IPS-NIHi7 (cell line): ENCODE results near the gene RUBCNL.
"Not testable (repeated sequence)": the region's sequence is repeated elsewhere in the genome, so short reads cannot be mapped to it uniquely, and the experiment has no call there.

Experiments
- DNase-seq: peaks from one replicate; pipeline ENCODE4 v3.0.0; 2012; ENCODE audit warnings: mixed read lengths; ENCODE audit errors: extremely low spot score

Gene RUBCNL, protein sequence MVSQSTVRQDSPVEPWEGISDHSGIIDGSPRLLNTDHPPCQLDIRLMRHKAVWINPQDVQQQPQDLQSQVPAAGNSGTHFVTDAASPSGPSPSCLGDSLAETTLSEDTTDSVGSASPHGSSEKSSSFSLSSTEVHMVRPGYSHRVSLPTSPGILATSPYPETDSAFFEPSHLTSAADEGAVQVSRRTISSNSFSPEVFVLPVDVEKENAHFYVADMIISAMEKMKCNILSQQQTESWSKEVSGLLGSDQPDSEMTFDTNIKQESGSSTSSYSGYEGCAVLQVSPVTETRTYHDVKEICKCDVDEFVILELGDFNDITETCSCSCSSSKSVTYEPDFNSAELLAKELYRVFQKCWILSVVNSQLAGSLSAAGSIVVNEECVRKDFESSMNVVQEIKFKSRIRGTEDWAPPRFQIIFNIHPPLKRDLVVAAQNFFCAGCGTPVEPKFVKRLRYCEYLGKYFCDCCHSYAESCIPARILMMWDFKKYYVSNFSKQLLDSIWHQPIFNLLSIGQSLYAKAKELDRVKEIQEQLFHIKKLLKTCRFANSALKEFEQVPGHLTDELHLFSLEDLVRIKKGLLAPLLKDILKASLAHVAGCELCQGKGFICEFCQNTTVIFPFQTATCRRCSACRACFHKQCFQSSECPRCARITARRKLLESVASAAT

DNA sequence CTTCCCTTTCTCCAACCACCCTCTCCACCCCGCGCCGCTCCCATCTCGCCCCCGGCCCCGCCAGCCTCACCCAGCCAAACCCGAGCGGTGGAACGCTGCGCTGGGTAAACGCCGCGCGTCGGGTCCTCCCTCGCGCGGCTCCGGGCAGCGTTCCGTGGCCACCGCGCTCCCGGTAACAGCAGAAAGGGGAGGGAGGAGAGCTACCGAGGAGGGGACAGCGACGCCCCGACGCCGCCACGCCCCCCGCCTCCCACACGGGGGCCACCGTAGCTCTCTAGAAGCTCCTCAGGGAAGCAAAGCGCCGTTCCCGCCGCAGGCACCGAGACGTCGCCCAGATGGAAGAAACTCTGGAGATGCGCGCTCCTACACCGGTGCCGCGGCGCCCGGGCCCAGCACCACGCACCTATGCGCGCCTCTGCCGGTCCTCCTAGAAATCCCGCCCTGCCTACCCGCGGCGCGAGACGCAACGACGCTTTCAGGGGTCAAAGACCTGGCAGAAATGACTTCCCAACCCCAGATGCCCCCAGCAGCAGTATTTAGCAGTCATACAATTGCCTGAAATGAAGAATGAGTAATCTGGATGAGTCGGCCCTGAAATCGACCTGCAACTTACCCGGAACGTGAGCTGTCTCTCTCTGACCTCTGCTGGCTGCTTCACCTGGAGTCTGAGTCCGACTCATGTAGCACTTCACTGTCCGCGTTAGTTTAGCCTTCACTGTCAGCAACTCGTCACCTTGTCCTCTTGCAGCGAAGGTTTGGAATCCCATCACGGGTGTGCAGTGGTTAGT is at the start of gene RUBCNL:
Gene RUBCNL, minus strand, starts transcription at position 189 of the 788 bp plus-strand sequence. CDS start 14,777 bp downstream, outside the sequence.
- peak; percentile 74 for DNase-seq

GRCh38 chr13:46429558-46429957 is 42.5 kb upstream of the RUBCNL start:
- DNase-seq = not testable (repeated sequence)

DNA sequence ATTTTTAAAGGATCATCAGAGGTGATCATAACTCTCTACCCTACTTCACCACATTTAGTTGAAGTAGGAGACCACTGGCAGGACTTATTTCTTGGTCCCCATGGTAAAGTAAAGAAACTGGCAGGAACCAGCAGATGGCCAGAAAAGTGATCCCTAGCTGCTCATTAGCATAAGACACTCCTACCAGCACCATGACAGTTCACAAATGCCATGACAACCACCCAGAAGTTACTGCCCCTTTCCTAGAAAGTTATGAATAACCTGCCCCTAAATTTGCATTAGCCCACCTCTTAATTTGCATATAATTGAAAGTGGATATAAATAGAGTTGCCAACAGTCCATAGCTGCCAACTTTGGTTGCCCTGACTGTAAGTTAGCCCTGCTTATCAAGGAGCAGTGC is 18.4 kb upstream of the RUBCNL start:
- no peak for DNase-seq

DNA sequence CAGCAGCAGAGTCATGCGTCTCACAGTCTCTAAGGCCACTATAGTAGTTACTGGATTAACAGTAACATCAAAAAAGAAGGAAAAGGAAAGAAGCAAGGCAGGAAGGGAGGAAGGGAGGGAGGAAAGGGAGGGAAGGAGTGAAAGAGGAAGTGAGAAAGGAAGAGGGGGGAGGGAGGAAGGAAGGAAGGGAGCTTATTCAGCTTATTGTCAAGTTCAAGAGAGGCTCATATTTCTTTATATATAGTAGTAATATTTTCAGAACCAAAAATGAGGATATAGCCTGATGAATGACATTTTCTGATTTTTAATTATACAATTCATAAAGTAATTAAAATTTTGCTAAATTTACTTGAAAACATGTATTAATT is 17.7 kb upstream of the RUBCNL start:
- no peak for DNase-seq

DNA sequence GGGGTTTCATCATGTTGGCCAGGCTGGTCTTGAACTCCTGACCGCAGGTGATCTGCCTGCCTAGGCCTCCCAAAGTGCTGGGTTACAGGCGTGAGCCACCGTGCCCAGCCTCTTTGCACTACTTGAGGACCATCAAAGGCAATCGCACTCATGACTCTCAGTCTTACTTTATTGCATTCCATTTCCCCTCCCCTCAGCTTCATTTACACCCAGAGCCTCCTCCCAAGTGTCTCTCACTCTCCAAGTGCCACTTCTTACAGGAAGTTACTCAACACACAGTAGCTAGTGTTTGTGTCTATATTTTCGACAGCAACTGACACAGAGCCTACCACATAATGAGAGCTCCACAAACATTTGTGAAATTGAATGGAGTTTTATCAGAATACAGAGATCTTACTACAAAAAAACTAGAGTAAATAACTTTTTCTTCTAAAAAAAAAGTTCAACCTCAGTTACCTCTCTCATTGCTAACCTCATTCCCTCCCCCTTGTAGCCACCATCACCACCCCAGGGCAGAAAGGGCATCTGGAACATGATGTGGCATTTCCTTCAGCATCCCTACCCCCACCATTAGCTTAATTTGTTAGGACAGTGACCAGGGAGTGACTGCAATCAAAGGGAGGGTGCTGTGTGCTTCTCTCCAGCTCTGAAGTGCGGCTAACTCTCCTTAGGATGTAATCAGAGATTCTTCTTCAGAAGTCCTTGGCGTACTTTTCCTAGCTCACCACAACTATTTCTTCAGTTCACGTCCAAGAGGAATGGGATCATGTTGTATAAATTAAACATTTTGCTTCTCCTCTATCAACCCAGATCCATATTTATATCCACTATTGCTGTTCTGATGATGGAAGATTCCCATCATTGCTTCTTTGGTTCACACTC is 17.0 kb upstream of the RUBCNL start:
- DNase-seq = no peak

GRCh38 chr13:46402178-46402577 is 15.1 kb upstream of the RUBCNL start:
- no peak for DNase-seq

DNA sequence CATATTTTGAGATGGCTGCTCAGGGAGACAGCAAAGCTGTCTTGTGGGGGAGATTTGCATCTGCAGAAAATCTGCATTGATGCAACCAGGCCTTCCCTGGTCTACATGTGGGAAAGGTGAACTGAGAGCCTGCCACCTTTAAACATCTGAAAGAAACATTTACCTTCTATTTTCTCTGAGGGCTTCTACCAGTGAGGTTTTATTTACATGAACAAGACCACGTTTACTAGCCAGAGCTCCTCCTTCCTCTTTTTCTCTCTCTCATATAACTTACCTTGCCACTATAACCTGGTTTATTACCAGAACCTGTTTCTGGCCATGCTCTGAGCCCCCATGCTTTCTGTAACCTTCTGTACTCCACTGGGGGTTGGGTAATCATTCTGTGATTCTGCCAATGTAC is 14.4 kb upstream of the RUBCNL start:
- no peak for DNase-seq

GRCh38 chr13:46396341-46396740 is 9.3 kb upstream of the RUBCNL start:
- DNase-seq = no peak

DNA sequence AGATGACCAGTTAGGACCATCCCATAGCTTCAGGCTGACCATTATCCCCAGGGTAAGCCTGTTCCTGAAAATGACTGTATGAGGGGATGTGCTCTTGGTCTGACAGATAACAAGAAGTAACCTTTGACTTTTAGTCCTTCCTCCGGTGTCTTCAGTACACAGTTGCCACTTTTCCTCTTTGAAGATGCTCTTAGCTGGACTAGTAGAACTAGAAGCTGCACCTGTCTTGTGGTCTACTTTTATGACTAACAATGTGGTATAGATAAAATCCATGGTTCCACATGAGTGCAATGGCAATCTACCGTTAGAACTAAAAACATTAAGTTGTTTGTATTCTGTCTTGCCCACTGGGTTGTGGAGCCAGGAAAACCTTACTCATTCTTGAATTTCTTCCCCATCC is 5.9 kb upstream of the RUBCNL start:
- DNase-seq = no peak

DNA sequence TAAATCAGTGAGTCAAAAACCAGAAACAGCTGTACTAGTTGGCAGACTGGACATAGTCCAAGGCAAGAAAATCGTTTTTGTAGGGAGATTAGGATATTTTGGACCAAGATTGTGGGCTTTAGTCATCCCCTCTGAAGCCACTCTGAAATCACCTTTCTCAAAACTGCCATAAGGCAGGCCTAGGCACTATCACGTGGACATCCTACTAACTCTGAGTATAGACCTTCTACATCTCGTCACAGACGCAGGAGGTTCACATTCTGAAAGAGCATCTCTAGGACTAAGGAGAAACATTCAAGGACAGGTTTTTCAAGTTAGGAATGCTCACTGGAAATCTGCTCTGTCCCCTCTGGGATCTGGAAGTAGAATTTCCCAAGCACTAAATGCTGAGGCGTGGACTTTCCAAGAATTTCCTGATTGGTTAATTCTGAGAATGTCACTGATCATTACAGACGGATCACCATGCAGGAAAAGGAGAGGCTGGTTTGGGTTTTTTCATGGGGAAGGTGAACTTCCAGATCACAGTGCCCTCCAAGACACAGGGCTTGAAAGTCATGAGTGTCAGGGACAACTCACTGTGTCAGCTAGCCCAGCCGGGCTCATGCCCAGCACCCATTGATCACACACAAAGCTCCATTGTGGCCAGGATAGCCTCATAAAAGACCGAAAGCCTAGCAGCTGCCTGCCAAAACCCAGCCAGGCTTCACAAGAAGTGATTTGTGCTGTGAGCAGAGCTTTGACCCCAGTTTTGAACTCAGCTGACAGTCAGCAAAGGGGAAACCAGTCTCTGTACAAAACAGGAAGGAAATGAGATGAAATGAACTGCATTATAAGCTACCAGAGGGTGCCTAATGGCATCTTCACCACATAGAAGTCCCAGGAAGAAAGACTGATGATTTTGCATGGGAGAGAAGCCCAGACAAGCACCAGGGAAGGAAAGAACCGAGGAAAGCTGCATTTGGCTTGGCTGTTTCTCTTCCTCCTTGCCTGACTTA is 2.7 kb upstream of the RUBCNL start:
- no peak for DNase-seq

GRCh38 chr13:46388846-46389245 is 1.8 kb upstream of the RUBCNL start:
- no peak for DNase-seq

- no peak for DNase-seq
Measured at GRCh38 chr13:46388308-46388707, 1.3 kb upstream of the RUBCNL start.

GRCh38 chr13:46386392-46387063 is 524 bp downstream of the RUBCNL start:
- no peak for DNase-seq

DNA sequence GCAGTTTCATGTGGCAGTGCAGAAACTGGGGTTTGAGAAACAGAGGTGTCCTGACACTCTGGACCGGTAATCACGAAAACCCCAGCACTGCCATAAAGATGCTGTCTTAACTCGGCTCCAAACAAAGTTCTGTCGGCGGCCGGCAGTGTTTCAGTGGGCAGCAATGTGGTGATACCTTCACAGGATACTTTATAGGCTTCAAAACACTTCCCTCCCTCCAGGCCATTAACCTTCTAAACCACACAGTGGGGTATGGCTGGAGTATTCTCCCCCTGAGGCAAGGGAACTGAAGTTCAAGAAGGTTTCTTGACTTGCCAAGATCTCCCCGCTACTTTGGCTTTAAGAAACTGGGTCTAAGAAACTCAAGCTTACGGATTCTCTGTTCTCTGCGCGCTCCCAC is 1.1 kb downstream of the RUBCNL start:
- no peak for DNase-seq

DNA sequence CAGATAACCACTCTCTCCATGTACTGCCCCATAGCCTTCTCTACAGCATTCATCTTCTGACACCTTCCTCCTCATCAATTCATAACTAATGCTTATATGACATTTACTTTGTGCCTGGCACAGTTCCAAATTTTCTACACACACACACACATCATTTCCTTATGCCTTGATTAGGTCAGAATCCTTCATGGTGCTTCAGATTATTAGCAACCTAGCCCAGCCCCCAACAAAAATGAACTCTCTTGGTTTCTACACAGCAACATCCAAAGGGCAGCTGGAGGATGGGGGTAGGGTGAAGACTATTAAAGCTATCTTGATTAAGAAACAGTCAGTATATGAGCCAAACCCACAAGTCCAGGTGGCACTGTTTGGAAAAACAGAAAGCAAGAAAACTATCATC is 3.7 kb downstream of the RUBCNL start:
- no peak for DNase-seq

- no peak for DNase-seq
Measured at GRCh38 chr13:46382224-46382623, 4.8 kb downstream of the RUBCNL start.

GRCh38 chr13:46380242-46380641 is 6.8 kb downstream of the RUBCNL start:
- no peak for DNase-seq

DNA sequence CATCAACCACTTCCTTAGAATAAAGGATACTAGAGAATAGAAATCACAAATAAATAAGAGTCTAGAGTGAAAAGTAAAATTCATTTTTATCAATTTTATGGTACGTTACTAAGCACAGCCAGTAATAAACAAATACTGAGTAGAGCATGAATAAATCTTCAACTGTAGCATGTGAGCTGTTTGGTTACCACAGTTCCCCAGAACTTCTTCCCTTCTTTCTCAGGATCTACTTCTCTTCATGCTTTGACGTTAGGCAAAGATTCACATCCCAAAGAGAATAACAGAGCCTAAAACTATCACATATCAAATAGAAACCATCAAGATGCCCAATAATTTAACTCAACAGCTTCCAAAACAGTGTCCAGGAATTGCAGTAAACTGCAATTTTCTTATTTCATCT is 7.4 kb downstream of the RUBCNL start:
- no peak for DNase-seq

- no peak for DNase-seq
Measured at GRCh38 chr13:46378411-46378810, 8.6 kb downstream of the RUBCNL start.

DNA sequence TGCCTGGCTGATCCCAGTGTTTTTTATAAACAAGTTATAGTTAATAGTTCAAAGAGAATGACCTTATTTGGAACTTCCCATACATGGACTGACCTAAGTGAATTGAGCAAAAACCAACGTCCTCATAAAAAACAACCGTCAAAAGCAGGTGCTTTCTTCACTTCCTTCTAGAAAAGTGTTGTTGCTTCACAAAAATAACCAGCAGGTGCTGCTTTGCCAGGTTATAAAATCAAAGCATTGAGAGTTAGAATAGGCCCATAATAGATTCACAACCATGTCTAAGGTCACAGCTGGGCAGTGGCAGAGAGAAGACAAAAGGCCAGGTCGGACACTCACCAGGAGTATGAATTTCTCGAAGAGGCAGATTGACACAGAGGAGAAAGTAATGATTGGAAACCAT is 9.5 kb downstream of the RUBCNL start:
- DNase-seq = no peak
